ENCODE results near the gene KLF3. TPM values are rescaled to one million over a fixed set of nuclear protein-coding genes. Genes with fewer than 3 reads are reported as not detected.

KLF3 gene
- total and polyA plus RNA-seq, 7 experiments from 2014 or later, result 21.0 to 142 (median 120) TPM

DNA sequence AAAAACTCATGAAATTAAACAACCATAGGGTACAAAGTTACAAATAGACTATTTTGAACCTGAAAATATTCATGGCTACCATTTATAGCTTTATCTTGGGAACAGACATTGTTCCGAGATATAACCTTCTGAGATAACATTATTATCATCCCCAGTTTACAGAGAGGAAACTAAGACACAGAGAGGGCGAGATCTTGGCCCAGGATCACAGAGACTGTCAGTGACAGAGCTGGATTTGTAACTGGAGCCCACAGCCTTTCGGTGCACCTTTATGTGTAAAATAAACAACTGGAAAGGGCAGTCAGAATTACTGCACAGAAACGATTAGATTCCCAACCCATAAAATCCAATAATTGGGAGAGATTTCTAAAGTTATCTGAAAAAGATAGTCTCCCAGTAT is 28.4 kb downstream of the KLF3 start:
- H3K27ac Mint-ChIP-seq, result peak overlapping the region in 4 of 9 donors; percentile 12 to 40 (median 27)
- H3K27me3 ChIP-seq (ENCODE audit: control insufficient read depth in 2 of 2, insufficient read depth in 2 of 2, low read length in 2 of 2), result no peaks in the 10 kb centered on the region
- peaks cover 31 to 82% (median 66%) of the 10 kb centered on the region in 3 experiments for H3K36me3 ChIP-seq (ENCODE audit: control insufficient read depth in 2 of 3, insufficient read depth in 3 of 3, low read length in 3 of 3)
- ATAC-seq, result no peak
- H3K4me1 Mint-ChIP-seq, result peaks cover 10 to 62% (median 36%) of the 10 kb centered on the region in 7 donors
- no peaks in the 10 kb centered on the region for H3K9me3 ChIP-seq (ENCODE audit: control insufficient read depth in 2 of 3, low read length in 3 of 3)
- peaks cover 31 to 71% (median 56%) of the 10 kb centered on the region in 5 donors for H3K36me3 Mint-ChIP-seq
- no peak for DNase-seq
- no peak overlapping the region for H3K27ac ChIP-seq (ENCODE audit: low read depth, low read length)
- no peaks in the 10 kb centered on the region for H3K27me3 Mint-ChIP-seq
- peaks cover 0 to 5% (median 0%) of the 10 kb centered on the region in 11 donors for H3K9me3 Mint-ChIP-seq
- no peak overlapping the region for H3K4me3 Mint-ChIP-seq
- POLR2A ChIA-PET, result interaction anchor here (0.6 kb wide), 2 partner anchors 33 to 67 kb away, joined by 3 read pairs; no protein-coding TSS in a partner anchor
- peaks cover 0 to 8% of the 10 kb centered on the region in 2 donors for H3K4me1 ChIP-seq (ENCODE audit: control insufficient read depth in 2 of 2, insufficient read depth in 2 of 2, low read length in 2 of 2)
- intact Hi-C loops (cut with micrococcal nuclease), result no loop called here
- CTCF ChIA-PET, result interaction anchor here (0.8 kb wide), 1 partner anchor 38 kb away, joined by 3 read pairs; no protein-coding TSS in a partner anchor
- no peak overlapping the region for H3K4me3 ChIP-seq (ENCODE audit: low read length)

DNA sequence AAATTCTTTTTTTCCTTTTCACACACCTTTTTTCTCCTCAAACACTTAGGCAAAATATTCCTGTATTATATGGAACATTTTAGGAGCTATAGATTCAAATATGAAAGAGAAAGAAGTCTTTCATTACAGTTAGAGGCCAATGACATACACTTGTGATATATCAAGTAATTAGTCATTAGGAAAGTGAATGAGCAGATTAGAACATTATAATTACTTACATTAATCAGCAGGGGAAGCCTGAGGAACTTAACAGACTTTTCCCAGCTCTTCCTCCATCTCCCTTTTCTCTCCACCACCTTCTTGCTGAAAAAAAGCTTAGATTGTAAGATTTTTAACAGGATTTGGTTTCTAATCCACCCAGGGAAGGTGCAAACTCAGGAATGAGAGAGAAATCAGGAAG is 29.6 kb downstream of the KLF3 start:
- H3K27ac Mint-ChIP-seq, result peak overlapping the region in 3 of 9 donors; percentile 45 to 81 (median 54)
- Histone ChIP-seq H3K36me3 (ENCODE audit: control insufficient read depth in 2 of 3, insufficient read depth in 3 of 3, low read length in 3 of 3) (peaks cover 40 to 88% (median 68%) of the 10 kb centered on the region in 3 experiments), H3K27me3 (ENCODE audit: control insufficient read depth in 2 of 2, insufficient read depth in 2 of 2, low read length in 2 of 2) (no peaks in the 10 kb centered on the region), H3K4me1 (ENCODE audit: control insufficient read depth in 2 of 2, insufficient read depth in 2 of 2, low read length in 2 of 2) (no peaks in the 10 kb centered on the region), H3K4me3 (ENCODE audit: low read length) (no peak overlapping the region), H3K9me3 (ENCODE audit: control insufficient read depth in 2 of 3, low read length in 3 of 3) (no peaks in the 10 kb centered on the region), H3K27ac (ENCODE audit: low read depth, low read length) (no peak overlapping the region)
- ChIA-PET CTCF (interaction anchor here (0.6 to 1.1 kb wide), 3 partner anchors 10 to 41 kb away, joined by 3 read pairs; no protein-coding TSS in a partner anchor), POLR2A (interaction anchor here (1.5 kb wide), 1 partner anchor 11 kb away, joined by 4 read pairs; no protein-coding TSS in a partner anchor)
- H3K36me3 Mint-ChIP-seq, result peaks cover 30 to 72% (median 54%) of the 10 kb centered on the region in 5 donors
- intact Hi-C loops (cut with micrococcal nuclease), result no loop called here
- ATAC-seq (no peak), DNase-seq (no peak)
- H3K27me3 Mint-ChIP-seq, result no peaks in the 10 kb centered on the region
- H3K4me1 Mint-ChIP-seq, result peaks cover 0 to 54% (median 29%) of the 10 kb centered on the region in 7 donors
- peaks cover 0 to 5% (median 0%) of the 10 kb centered on the region in 11 donors for H3K9me3 Mint-ChIP-seq
- peak overlapping the region in 1 of 10 donors; percentile 45 for H3K4me3 Mint-ChIP-seq

DNA sequence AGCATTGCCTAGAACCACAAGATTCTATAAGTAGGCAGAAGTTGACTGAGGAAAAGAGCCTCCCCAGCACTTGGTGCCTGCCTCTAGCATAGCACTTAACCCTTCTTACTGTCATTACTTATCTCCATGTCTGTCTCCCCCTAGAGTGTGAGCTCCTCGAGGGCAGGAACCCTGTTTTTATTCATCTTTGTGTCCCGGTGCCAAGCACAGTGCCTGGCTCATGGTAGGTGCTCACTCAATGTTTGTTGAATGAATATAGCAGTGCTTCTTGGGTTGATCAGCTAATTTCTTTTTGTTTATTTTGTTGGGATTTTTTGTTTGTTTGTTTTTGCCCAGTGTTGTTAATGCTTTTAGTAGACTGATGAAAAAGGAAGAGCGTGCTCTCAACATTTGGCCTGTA is 30.3 kb downstream of the KLF3 start:
- ATAC-seq, result no peak
- no peaks in the 10 kb centered on the region for H3K9me3 ChIP-seq (ENCODE audit: control insufficient read depth in 2 of 3, low read length in 3 of 3)
- H3K27ac Mint-ChIP-seq, result peak overlapping the region in 5 of 9 donors; percentile 5 to 70 (median 54)
- peaks cover 26 to 71% (median 47%) of the 10 kb centered on the region in 5 donors for H3K36me3 Mint-ChIP-seq
- intact Hi-C loops (cut with micrococcal nuclease), result no loop called here
- H3K27me3 ChIP-seq (ENCODE audit: control insufficient read depth in 2 of 2, insufficient read depth in 2 of 2, low read length in 2 of 2), result no peaks in the 10 kb centered on the region
- POLR2A ChIA-PET, result interaction anchor here (1.5 kb wide), 1 partner anchor 12 kb away, joined by 4 read pairs; no protein-coding TSS in a partner anchor
- no peak overlapping the region for H3K27ac ChIP-seq (ENCODE audit: low read depth, low read length)
- H3K27me3 Mint-ChIP-seq, result no peaks in the 10 kb centered on the region
- peaks cover 0 to 3% (median 0%) of the 10 kb centered on the region in 11 donors for H3K9me3 Mint-ChIP-seq
- peaks cover 0 to 47% (median 22%) of the 10 kb centered on the region in 7 donors for H3K4me1 Mint-ChIP-seq
- DNase-seq, result no peak
- H3K4me3 ChIP-seq (ENCODE audit: low read length), result no peak overlapping the region
- peaks cover 33 to 88% (median 60%) of the 10 kb centered on the region in 3 experiments for H3K36me3 ChIP-seq (ENCODE audit: control insufficient read depth in 2 of 3, insufficient read depth in 3 of 3, low read length in 3 of 3)
- CTCF ChIA-PET, result interaction anchor here (1.0 kb wide), 1 partner anchor 18 kb away, joined by 3 read pairs; no protein-coding TSS in a partner anchor
- no peak overlapping the region for H3K4me3 Mint-ChIP-seq
- no peaks in the 10 kb centered on the region for H3K4me1 ChIP-seq (ENCODE audit: control insufficient read depth in 2 of 2, insufficient read depth in 2 of 2, low read length in 2 of 2)

DNA sequence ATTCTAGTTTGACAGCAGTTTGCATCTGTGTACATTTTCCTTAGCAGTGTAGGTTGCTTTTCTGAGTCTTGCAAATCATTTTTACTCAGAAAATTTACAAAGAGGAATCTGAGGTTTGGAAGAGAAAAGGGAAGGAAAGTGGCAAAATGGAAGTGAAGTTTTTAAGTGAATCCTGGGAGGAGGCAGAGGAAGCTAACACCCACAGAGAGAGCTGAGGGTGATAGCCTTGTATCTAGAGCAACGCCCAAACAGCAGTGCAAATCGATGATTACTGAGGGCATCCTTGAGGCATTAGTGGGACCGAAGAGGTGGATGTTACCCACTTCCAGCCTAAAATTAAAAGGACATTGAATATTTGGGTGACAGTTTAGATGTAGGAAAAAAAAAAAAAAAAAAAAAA is 31.8 kb downstream of the KLF3 start:
- H3K4me1 Mint-ChIP-seq, result peaks cover 0 to 36% (median 16%) of the 10 kb centered on the region in 7 donors
- ATAC-seq, result no peak
- Histone ChIP-seq H3K9me3 (ENCODE audit: control insufficient read depth in 2 of 3, low read length in 3 of 3) (no peaks in the 10 kb centered on the region), H3K4me1 (ENCODE audit: control insufficient read depth in 2 of 2, insufficient read depth in 2 of 2, low read length in 2 of 2) (no peaks in the 10 kb centered on the region), H3K27me3 (ENCODE audit: control insufficient read depth in 2 of 2, insufficient read depth in 2 of 2, low read length in 2 of 2) (no peaks in the 10 kb centered on the region), H3K27ac (ENCODE audit: low read depth, low read length) (no peak overlapping the region), H3K4me3 (ENCODE audit: low read length) (no peak overlapping the region), H3K36me3 (ENCODE audit: control insufficient read depth in 2 of 3, insufficient read depth in 3 of 3, low read length in 3 of 3) (peaks cover 26 to 75% (median 49%) of the 10 kb centered on the region in 3 experiments)
- H3K36me3 Mint-ChIP-seq, result peaks cover 20 to 56% (median 32%) of the 10 kb centered on the region in 5 donors
- peaks cover 0 to 3% (median 0%) of the 10 kb centered on the region in 11 donors for H3K9me3 Mint-ChIP-seq
- H3K27me3 Mint-ChIP-seq, result no peaks in the 10 kb centered on the region
- no peak overlapping the region for H3K4me3 Mint-ChIP-seq
- POLR2A ChIA-PET, result interaction anchor here (0.6 kb wide), 1 partner anchor 11 kb away, joined by 3 read pairs; no protein-coding TSS in a partner anchor
- peak overlapping the region in 5 of 9 donors; percentile 31 to 84 (median 45) for H3K27ac Mint-ChIP-seq
- CTCF ChIA-PET, result no interaction called here
- intact Hi-C loops (cut with micrococcal nuclease), result no loop called here
- no peak for DNase-seq

DNA sequence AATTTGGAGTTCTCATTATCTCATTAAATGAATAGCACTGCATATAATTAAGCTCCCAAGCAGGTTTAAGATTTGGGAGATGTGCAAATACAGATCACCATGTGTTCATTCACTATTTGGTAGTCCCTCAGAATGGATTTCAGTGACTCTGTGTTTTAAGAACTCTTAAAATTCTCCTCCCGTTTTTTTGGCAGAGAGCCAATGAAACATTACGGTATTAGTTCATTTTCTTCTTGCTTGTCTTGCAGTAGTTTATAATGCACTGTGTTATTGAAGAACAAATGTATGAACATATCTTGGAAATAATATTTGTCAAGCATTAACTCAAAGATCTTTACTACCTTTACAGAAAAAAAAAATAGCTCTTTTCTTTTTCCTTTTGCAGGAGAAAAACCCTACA is 32.7 kb downstream of the KLF3 start:
- ChIA-PET POLR2A (interaction anchor here (0.6 to 1.4 kb wide), 2 partner anchors 377 to 511 kb away, joined by 3 read pairs; no protein-coding TSS in a partner anchor), CTCF (interaction anchor here (2.0 kb wide), 1 partner anchor 517 kb away, joined by 7 read pairs; no protein-coding TSS in a partner anchor)
- ATAC-seq (no peak), DNase-seq (no peak)
- H3K27ac ChIP-seq (ENCODE audit: low read depth, low read length), result no peak overlapping the region
- Mint-ChIP-seq H3K4me3 (no peak overlapping the region), H3K36me3 (peaks cover 20 to 52% (median 29%) of the 10 kb centered on the region in 5 donors), H3K27me3 (no peaks in the 10 kb centered on the region), H3K4me1 (peaks cover 0 to 39% (median 15%) of the 10 kb centered on the region in 7 donors), H3K27ac (peak overlapping the region in 2 of 9 donors; percentile 31 to 54), H3K9me3 (peaks cover 0 to 3% (median 0%) of the 10 kb centered on the region in 11 donors)
- intact Hi-C loops (cut with micrococcal nuclease), result no loop called here
- no peaks in the 10 kb centered on the region for H3K4me1 ChIP-seq (ENCODE audit: control insufficient read depth in 2 of 2, insufficient read depth in 2 of 2, low read length in 2 of 2)
- H3K9me3 ChIP-seq (ENCODE audit: control insufficient read depth in 2 of 3, low read length in 3 of 3), result no peaks in the 10 kb centered on the region
- peaks cover 19 to 66% (median 41%) of the 10 kb centered on the region in 3 experiments for H3K36me3 ChIP-seq (ENCODE audit: control insufficient read depth in 2 of 3, insufficient read depth in 3 of 3, low read length in 3 of 3)
- no peaks in the 10 kb centered on the region for H3K27me3 ChIP-seq (ENCODE audit: control insufficient read depth in 2 of 2, insufficient read depth in 2 of 2, low read length in 2 of 2)
- H3K4me3 ChIP-seq (ENCODE audit: low read length), result no peak overlapping the region

DNA sequence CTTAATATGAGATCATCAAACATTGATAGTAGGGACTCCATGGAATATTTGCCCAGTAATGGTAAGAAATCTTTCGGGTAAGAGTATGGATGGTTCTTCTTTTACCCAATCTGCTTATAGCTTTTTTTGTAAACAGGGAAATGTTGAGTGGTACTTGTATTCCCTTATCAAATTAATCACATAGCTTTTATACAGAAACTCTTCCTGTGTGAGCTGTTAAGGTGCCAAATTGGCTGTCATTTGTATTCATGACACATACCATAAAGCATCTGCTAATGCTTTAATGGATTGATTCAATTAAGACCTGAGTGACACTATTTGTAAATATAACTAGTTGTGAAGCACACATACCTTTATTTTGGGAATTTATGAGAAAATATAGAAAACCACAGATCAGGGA is 34.2 kb downstream of the KLF3 start:
- Histone ChIP-seq H3K9me3 (ENCODE audit: control insufficient read depth in 2 of 3, low read length in 3 of 3) (no peaks in the 10 kb centered on the region), H3K27me3 (ENCODE audit: control insufficient read depth in 2 of 2, insufficient read depth in 2 of 2, low read length in 2 of 2) (no peaks in the 10 kb centered on the region), H3K4me1 (ENCODE audit: control insufficient read depth in 2 of 2, insufficient read depth in 2 of 2, low read length in 2 of 2) (no peaks in the 10 kb centered on the region), H3K36me3 (ENCODE audit: control insufficient read depth in 2 of 3, insufficient read depth in 3 of 3, low read length in 3 of 3) (peaks cover 16 to 58% (median 40%) of the 10 kb centered on the region in 3 experiments), H3K27ac (ENCODE audit: low read depth, low read length) (no peak overlapping the region), H3K4me3 (ENCODE audit: low read length) (no peak overlapping the region)
- DNase-seq, result no peak
- ATAC-seq, result no peak
- H3K4me3 Mint-ChIP-seq, result no peak overlapping the region
- intact Hi-C loops (cut with micrococcal nuclease), result loop anchor here in 1 of 2 donors (2.0 kb wide), 1 partner anchor 13 kb away; no protein-coding TSS in a partner anchor
- H3K27me3 Mint-ChIP-seq, result peaks cover 0 to 5% (median 0%) of the 10 kb centered on the region in 5 donors
- POLR2A ChIA-PET, result interaction anchor here (1.4 kb wide), 1 partner anchor 379 kb away, joined by 3 read pairs; no protein-coding TSS in a partner anchor
- H3K4me1 Mint-ChIP-seq, result peaks cover 0 to 43% (median 15%) of the 10 kb centered on the region in 7 donors
- H3K36me3 Mint-ChIP-seq, result peaks cover 20 to 52% (median 29%) of the 10 kb centered on the region in 5 donors
- peak overlapping the region in 3 of 9 donors; percentile 58 to 69 (median 58) for H3K27ac Mint-ChIP-seq
- CTCF ChIA-PET, result interaction anchor here (1.0 to 2.0 kb wide), 3 partner anchors 23 to 518 kb away, joined by 3 to 7 read pairs (median 3); no protein-coding TSS in a partner anchor
- peaks cover 0 to 3% (median 0%) of the 10 kb centered on the region in 11 donors for H3K9me3 Mint-ChIP-seq

Measured in naive thymus-derived CD4-positive, alpha-beta T cell (primary cell).